Upper lobe of left lung (tissue), 4 donors: Measurements from ENCODE around the gene C17orf107.
"Not testable (repeated sequence)": the region's sequence is repeated elsewhere in the genome, so short reads cannot be mapped to it uniquely, and the experiment has no call there.

Experiments
- EP300 ChIP-seq, 4 donors: sonication (generic); formaldehyde crosslinking; IDR thresholded peaks; one replicate each; pipeline ENCODE4 v1.5.1; 2017; ENCODE audit warnings: antibody characterized with exemption in 4 of 4, control low read depth in 2 of 4
- POLR2A ChIP-seq, 4 donors: fragments of 450-650 bp; IDR thresholded peaks; one replicate each; pipeline ENCODE4 v1.5.1; 2016 to 2017; ENCODE audit warnings: antibody characterized with exemption in 4 of 4, mild to moderate bottlenecking in 2 of 4

- not testable (repeated sequence) for TF ChIP-seq EP300, POLR2A (IDR thresholded peaks at IDR 0.05)
Measured at GRCh38 chr17:4914551-4914950, 15.2 kb downstream of the C17orf107 start.
